ENCODE data around the gene LRFN4.

GRCh38 chr11:66888282-66888681 lies 31.4 kb downstream of the LRFN4 start:
- TF ChIP-seq EZH2 (IDR thresholded peaks at IDR 0.05; ENCODE audit: borderline replicate concordance, low read depth, low read length, severe bottlenecking): no peak
- no peak for TF ChIP-seq CTCF (IDR thresholded peaks at IDR 0.05; ENCODE audit: extremely low read depth in 1 of 2, insufficient read depth in 1 of 2, low read depth in 1 of 2, low read length in 2 of 2)
- no peak for TF ChIP-seq MAX (IDR thresholded peaks at IDR 0.05; ENCODE audit: insufficient read depth, insufficient read length)
- no peak for TF ChIP-seq POLR2AphosphoS5 (IDR thresholded peaks at IDR 0.05; ENCODE audit: insufficient read depth, low read depth, low read length)
- no peak for TF ChIP-seq POLR2A (IDR thresholded peaks at IDR 0.05; ENCODE audit: low read depth, low read length)
- TF ChIP-seq JUN (IDR thresholded peaks at IDR 0.05; ENCODE audit: borderline replicate concordance, insufficient read depth, insufficient read length, low read depth): no peak
